ENCODE results near the gene MAMDC2. TPM values are rescaled to one million over a fixed set of nuclear protein-coding genes. Genes with fewer than 3 reads are reported as not detected.

The MAMDC2 gene
- total RNA-seq, 1 experiment from 2014 or later, result 4.6 TPM

- no peak overlapping the region for H4K8ac ChIP-seq (replicated peaks; ENCODE audit: insufficient read length, low read depth, low read length)
- H3K14ac ChIP-seq (ENCODE audit: insufficient read depth, low read length), result no peak overlapping the region
- no peaks in the 10 kb centered on the region for H3K9me3 ChIP-seq (ENCODE audit: control insufficient read depth, low read depth, low read length)
- H2AFZ ChIP-seq (ENCODE audit: low read length), result no peak overlapping the region
- H3K18ac ChIP-seq (ENCODE audit: insufficient read length, low read depth, low read length), result no peak overlapping the region
- peaks cover 5 to 6% of the 10 kb centered on the region in 2 experiments; a peak in 3 of 5 replicates for H3K9me3 Mint-ChIP-seq
- H2AK5ac ChIP-seq (ENCODE audit: insufficient read length, low read length), result no peak overlapping the region
- H2BK120ac ChIP-seq (ENCODE audit: low read depth, low read length, poor library complexity, severe bottlenecking), result no peak overlapping the region
- no peak overlapping the region for H3K4me2 ChIP-seq (ENCODE audit: insufficient read depth, insufficient read length, low read length)
- no peak overlapping the region for H3K56ac ChIP-seq (ENCODE audit: insufficient read length, low read depth, low read length)
- no peak overlapping the region for H2BK5ac ChIP-seq (ENCODE audit: insufficient read length, low read length)
- no peak overlapping the region for H2BK12ac ChIP-seq (ENCODE audit: insufficient read length, low read depth, low read length)
- H3K36me3 Mint-ChIP-seq (ENCODE audit: insufficient read depth in 1 of 3, low read depth in 3 of 3), result peaks cover 2 to 9% (median 3%) of the 10 kb centered on the region in 3 experiments; a peak in 5 of 7 replicates
- H3K23ac ChIP-seq (ENCODE audit: insufficient read length, low read depth, low read length), result no peak overlapping the region
- no peak for DNase-seq
- H3K27ac ChIP-seq (ENCODE audit: insufficient read length, low read depth, low read length), result no peak overlapping the region
- no peaks in the 10 kb centered on the region for H3K79me1 ChIP-seq (ENCODE audit: insufficient read depth, low read depth, low read length, poor library complexity, severe bottlenecking)
- no peak overlapping the region for H3K4me3 Mint-ChIP-seq
- H3K4ac ChIP-seq (ENCODE audit: low read depth, low read length), result no peak overlapping the region
- WGBS (ENCODE audit: extremely low coverage, insufficient read length, low lambda C conversion rate), result no CpG with 5 or more reads among the region's 3 CpGs
- H3K4me1 ChIP-seq (ENCODE audit: insufficient read depth, low read length), result peaks cover 6% of the 10 kb centered on the region
- H2BK15ac ChIP-seq (ENCODE audit: low read depth, low read length), result no peak overlapping the region
- H3K27ac Mint-ChIP-seq, result no peak overlapping the region
- no peaks in the 10 kb centered on the region; the same call in 1 of the 2 replicates for H3K27me3 Mint-ChIP-seq (ENCODE audit: low read depth)
- no peak overlapping the region for H4K5ac ChIP-seq (ENCODE audit: insufficient read length, low read depth, low read length)
- H3K79me2 ChIP-seq (ENCODE audit: insufficient read depth, low read length), result no peaks in the 10 kb centered on the region
- H3T11ph ChIP-seq (ENCODE audit: low read length), result no peak overlapping the region
- TF ChIP-seq CTCF (conservative IDR thresholded peaks at IDR 0.05), result no peak
- no peaks in the 10 kb centered on the region for H3K27me3 ChIP-seq (ENCODE audit: insufficient read depth, low read length)
- no peak overlapping the region for H4K91ac ChIP-seq (ENCODE audit: insufficient read length, low read depth, low read length)
- no peak overlapping the region for H3K9ac ChIP-seq (ENCODE audit: extremely low read depth, insufficient read length, low read length)
- H3K4me1 Mint-ChIP-seq, result peaks cover 16 to 19% of the 10 kb centered on the region in 2 experiments
- H4K20me1 ChIP-seq (ENCODE audit: control insufficient read depth, insufficient read depth, insufficient read length), result no peaks in the 10 kb centered on the region
- H3K23me2 ChIP-seq (ENCODE audit: insufficient read length, low read depth, low read length, poor library complexity, severe bottlenecking), result no peaks in the 10 kb centered on the region
- no peak overlapping the region for H2BK20ac ChIP-seq (ENCODE audit: low read depth, low read length, poor library complexity, severe bottlenecking)
Observed at GRCh38 chr9:70058569-70059116, 15.0 kb downstream of the MAMDC2 start.
